Left colon (tissue), 2 donors: ENCODE results near the gene ZBTB32. TPM values are rescaled to one million over a fixed set of nuclear protein-coding genes. Genes with fewer than 3 reads are reported as not detected.

Source experiments
- ATAC-seq: fragments of 200-7000 bp; cut with Tn5 transposase; one replicate; pipeline ENCODE4 v1.9.1; 2020; ENCODE audit warnings: mild to moderate bottlenecking, moderate library complexity
- DNase-seq, 2 donors: peaks; one replicate each; pipeline ENCODE4 v3.0.0-alpha.2; 2020
- intact Hi-C, 2 donors: fragments of 100-400 bp; cut with DNase I in 1 of 2; cut with micrococcal nuclease in 1 of 2; formaldehyde crosslinking; loops; one replicate each; pipeline versions ENCODE4 v1.11.2 to v1.14.0; 2022; cut with DNase I, micrococcal nuclease
- total RNA-seq, 2 donors: library from RNA; stranded (reverse); fragmentation: NEBNext Ultra II Directional; extraction: Animal tissue kit (Norgen Biotek cat#: 25700); gene quantifications; one replicate each; pipeline ENCODE4 v1.2.1, GENCODE V29; 2021
- donor health status: DM: no; HTN: no; CAD: no.
- donor health status: DM: yes; HTN: yes; CAD: no.

The ZBTB32 gene
- total RNA-seq, 2 donors from 2014 or later, result 0.15 to 1.1 TPM

DNA sequence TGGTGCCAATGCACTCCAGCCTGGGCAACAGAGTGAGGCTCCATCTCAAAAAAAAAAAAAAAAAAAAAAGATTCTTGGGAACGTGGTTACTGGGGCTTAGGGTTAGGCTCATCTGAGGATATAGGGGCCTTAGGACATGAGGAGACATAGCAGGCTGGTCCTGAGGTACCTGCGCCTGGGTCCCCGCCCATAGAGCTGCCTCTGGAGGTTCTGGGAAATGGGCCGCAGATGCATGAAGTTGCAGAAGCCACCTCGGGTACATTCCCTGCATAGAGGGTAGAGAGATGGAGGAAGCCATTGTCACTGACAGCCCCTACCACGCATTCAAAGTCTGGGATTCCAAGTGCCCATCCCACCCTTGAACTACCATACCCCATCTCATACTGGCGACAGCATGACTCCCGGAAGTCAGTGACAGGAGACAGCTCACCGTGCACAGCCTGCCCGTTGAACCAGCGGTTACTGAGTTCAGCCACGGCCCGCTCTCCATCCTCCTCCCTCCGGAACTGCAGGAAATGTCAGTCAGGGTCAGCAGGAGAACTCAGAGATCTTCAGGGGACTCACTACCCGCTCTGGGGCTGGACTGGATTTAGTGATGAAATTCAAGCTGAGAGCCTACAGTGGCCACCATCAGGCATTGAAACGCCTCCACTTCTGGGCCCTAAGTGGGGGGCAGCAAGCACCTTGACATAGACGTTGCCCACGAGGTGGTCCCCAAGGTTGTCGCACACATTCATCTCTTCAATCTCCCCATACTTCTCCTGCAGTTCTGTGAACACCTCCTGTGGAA is 39.5 kb downstream of the ZBTB32 start:
- ATAC-seq (no peak), DNase-seq (no peak)
- intact Hi-C loops, result no loop called here

DNA sequence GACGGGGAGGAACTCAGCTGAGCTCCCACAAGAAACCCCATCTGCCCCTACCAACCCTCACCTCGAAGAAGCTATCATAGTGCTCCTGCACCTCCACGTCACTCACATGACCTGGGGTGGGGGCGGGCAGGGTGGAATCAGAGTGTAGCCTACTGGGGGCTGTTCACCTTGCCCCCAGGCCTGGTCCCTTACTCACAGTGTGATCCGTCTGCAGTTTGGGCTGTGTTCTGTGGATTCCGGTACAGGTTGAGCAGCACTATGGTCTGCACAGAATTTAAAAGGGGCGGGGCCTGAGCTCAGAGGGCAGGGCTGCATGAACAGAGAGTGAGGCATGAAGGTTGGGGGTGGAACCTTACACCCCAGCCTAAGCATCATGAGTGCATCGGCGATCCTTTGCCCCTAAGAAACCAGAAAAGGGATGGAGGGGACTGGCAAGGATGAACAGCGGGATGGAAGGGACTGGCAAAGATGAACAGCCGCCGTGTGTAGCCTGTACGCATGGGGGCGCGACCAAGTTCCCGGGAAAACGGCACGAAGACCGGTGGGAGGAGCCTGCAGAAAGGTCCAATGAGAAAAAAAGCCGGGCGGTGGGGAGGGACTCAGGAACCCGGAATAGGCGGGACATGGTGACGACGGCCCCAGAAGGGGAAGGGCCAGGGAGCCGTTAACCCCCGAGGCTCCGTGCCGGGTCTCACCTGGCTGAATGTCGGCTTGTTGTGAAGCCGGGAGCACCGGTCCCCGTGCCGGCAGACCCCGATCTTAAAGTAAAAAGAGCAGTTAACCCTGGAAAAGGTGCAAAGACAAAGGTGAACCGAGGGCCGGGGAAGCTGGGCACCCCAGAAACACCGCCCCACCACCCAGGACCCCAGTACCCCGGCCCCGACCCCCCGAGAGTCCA is 40.3 kb downstream of the ZBTB32 start:
- ATAC-seq, result peak; percentile 69
- intact Hi-C loops, result no loop called here

DNA sequence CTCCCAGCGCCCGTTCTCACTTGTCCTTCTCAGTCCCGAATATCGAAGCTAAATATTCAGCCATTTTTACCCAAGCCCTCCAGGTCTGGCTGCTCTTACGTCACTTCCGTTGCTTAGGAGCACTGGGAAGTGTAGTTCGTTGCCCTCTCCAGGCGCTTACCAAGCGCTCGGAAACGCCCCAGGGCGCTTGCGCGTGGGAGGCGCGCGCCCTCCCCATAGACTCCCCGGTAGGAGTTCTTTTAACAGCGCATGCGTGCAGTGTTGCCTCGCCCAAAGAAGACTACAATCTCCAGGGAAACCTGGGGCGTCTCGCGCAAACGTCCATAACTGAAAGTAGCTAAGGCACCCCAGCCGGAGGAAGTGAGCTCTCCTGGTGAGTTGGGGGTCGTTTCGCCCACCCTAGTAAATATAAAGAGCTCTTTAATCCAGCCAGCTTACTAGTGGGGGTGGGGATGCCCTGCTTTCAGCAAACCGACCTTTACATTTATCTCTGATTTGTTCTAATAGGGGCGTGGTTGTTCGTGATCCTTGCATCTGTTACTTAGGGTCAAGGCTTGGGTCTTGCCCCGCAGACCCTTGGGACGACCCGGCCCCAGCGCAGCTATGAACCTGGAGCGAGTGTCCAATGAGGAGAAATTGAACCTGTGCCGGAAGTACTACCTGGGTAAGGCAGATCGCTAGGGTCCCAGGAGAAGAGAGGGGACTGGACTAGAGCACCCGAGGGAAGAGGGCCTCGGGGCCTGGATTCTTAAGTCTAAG is 41.1 kb downstream of the ZBTB32 start, which contains the start of the genes PSENEN and U2AF1L4:
Gene PSENEN (plus strand): TSS at position 324 of the 759 bp plus-strand sequence. CDS start 280 bp downstream, at position 604.
Gene U2AF1L4 (minus strand): TSS at position 91 of the 759 bp plus-strand sequence. CDS start 27 bp downstream, at position 64.
- intact Hi-C loops, result no loop called here
- ATAC-seq (peak; percentile 75), DNase-seq (peak; percentile 95 to 99)

More for the DNA sequence above, 40.3 kb downstream of the ZBTB32 start:
- peak; percentile 96 to 97 for DNase-seq

DNA sequence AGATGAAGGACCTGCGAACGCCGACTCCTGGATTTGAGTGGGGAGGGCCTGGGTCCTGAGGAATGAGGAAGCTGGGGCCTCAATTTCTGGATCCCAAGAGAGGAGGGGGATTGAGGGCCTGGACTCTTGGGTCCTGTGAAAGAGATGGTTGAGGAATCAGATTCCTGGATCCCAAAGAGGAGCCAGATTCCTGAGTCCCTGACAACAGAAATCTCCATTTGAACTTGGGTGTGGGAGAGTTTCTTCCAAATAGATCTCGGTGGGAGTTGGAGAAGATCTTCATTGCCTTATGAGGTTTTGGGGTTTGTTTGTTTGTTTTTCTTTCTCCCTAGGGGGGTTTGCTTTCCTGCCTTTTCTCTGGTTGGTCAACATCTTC is 41.7 kb downstream of the ZBTB32 start:
- intact Hi-C loops, result no loop called here
- DNase-seq, result no peak
- ATAC-seq, result no peak

- ATAC-seq (no peak), DNase-seq (no peak)
- intact Hi-C loops, result no loop called here
Measured at GRCh38 chr19:35746531-35746930, 42.2 kb downstream of the ZBTB32 start.

- ATAC-seq (peak; percentile 76), DNase-seq (peak; percentile 99)
- intact Hi-C loops, result no loop called here
Measured at GRCh38 chr19:35748106-35749020, 44.0 kb downstream of the ZBTB32 start, which contains the start of gene LIN37. TSS of gene LIN37 (plus strand) at chr19:35748576. CDS start at chr19:35748725, 149 bp downstream.

- DNase-seq (no peak), ATAC-seq (no peak)
- intact Hi-C loops, result no loop called here
Measured at GRCh38 chr19:35750167-35750566, 45.8 kb downstream of the ZBTB32 start.

DNA sequence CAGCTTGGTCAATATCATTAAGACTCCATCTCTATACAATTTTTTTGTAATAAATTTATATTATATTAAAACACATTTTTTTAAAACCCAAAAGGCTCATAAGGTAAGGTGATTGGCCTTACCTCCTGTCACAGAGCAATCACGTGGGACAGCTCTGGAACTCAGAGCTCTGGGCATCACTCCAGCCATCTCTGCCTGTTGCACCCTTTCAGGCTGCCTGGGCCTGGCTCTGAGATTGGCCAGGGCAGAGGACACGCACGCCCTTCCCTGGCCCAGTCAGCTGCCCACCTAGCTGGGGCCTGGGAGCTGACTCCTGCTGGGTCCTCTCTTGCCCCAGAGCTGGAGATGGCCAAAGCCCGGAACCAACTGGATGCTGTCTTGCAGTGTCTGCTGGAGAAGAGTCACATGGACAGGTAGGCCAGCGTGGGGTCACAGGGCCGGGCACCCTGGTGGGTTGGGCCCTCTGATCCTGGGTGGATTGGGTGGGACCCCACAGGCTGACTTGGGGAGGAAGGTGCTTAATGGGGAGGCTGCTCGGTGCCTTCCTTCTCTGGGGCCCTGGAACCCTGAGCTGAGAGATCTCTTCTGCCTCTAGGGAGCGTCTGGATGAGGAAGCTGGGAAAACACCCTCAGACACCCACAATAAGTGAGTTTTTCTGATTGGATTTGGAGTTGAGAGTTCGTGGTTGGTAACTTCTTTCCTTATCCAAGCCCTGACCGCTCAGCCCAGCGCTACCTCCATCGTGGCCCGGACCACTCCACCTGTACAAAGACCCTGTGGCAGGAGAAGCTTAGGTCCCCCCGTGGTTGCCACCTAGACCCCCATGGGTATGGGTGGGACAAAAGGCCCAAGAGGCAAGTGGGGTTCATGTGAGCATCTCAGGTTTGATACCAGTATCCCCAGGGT is 47.7 kb downstream of the ZBTB32 start:
- DNase-seq (no peak), ATAC-seq (no peak)
- intact Hi-C loops, result no loop called here

DNA sequence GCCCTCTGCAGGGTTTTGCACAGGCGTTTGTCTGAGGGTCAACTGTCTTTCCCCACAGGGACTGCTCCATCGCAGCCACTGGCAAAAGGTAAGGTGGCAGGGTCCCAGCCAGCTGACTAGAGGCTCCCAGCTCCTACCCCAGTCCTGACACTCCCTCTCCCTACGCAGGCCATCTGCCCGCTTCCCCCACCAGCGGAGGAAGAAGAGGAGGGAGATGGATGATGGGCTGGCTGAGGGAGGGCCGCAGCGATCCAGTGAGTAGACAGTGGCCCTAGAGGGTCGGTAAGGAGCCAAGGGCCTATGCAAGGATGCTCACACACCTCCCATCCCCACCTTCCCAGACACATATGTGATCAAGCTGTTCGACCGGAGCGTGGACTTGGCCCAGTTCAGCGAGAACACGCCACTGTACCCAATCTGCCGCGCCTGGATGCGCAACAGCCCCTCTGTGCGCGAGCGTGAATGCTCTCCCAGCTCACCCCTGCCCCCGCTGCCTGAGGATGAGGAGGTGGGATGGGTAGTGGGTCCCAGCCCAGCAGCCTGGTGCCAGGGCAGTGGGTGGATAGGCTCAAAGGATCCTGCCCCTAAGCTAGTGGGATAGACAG is 48.5 kb downstream of the ZBTB32 start:
- intact Hi-C loops, result no loop called here
- DNase-seq (no peak), ATAC-seq (no peak)

DNA sequence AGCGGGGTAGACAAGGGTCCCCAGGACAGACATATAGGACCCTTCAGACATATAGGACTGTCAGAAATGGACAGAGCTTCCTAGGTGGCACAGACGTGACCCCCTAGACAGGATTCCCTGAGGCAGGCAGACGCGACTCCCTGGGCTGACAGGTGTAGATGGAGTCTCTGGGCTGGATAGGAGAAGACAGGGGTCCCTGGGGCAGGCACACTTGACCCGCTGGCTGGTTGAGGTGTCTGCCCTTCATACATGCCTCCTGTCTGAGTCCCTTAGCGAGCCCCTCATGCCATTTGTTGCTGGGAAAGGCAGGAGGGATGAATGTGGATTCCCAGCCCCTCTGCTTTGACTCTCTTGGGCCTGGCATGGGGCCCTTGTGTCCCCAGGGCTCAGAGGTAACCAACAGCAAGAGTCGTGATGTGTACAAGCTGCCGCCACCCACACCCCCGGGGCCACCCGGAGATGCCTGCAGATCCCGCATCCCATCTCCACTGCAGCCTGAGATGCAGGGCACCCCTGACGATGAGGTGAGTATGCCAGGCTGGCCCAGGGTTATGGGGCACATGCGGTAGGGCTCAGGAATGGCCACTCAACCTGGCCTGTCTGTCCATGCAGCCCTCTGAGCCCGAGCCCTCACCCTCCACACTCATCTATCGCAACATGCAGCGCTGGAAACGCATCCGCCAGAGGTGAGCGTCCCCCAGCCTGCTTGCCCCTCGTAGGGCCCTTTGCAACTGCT is 49.4 kb downstream of the ZBTB32 start:
- ATAC-seq, result no peak
- DNase-seq, result no peak

GRCh38 chr19:35754370-35755130 is 50.2 kb downstream of the ZBTB32 start:
- intact Hi-C loops, result no loop called here
- no peak for ATAC-seq
- no peak for DNase-seq

More for the DNA sequence above, 49.4 kb downstream of the ZBTB32 start:
- intact Hi-C loops, result no loop called here

DNA sequence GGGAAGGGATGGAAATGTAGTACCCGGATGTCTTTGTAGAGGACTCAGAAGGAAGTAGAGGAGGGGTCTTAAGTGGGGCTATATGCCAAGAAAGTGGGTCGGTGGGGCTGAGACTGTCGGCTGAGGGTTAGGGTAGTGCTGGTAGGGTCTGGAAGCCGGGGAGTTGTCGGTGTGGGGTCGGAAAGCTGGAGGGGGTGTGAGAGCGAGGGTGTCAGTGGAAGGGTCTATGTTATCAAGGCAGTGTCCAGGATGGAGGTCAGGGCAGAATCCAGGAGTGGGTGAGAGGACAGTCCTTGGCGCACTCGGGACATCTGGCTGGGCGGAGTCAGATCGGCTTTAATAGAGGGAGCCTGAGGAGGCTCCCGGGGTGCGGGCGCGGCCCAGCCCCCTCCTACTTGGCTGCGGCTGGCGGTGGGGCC is 50.8 kb downstream of the ZBTB32 start:
- intact Hi-C loops, result no loop called here
- DNase-seq (no peak), ATAC-seq (peak; percentile 4)

DNA sequence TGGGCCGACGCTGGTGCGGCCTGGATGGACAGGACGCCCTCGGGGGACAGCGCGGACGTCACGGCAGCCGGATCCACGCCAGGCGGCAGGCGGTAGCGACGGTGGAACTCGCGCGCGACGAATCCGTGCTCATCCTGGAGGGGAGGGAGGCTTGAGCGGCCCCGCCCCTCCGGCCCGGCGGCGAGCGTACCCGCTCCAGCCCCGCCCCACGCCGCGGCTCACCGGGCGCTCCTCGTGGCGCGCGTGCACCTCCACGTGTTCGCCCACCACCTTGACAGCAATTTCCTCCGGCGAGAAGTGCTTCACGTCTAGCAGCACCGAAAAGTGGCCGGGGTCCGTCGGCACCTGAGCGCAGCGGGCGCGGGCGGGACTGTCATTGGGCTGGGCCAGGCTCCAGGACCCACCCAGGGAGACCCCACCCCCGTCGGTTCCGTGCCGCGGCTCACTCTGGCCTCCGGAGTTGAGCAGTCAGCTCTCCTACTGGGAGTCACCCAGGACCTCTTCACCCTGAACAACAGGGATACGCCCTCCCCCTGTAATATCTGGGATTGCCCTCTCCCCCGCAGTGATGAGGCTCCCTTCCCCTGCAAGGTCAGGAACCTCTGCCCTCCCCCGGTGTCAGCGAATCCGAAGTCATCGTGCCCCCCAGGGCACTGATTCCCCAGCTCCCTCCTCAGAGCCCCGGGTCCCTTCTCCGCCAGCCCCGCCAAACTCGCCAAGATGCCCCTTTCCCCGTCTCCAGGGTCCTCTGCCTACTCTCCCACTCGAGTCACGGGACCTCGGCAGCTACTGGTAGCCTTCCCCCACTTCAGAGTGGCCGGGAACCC is 51.4 kb downstream of the ZBTB32 start:
- ATAC-seq, result peak; percentile 48
- DNase-seq, result peak; percentile 75 to 83
- intact Hi-C loops, result no loop called here
